OCI-M2 (cell line): ENCODE results near the gene UCK2.

Experiments used
- DNase-seq: peaks from one replicate; lab custom pipeline; 2025; ENCODE audit not compliant: unreplicated experiment; lab: John Stamatoyannopoulos, UW

Gene UCK2

GRCh38 chr1:165928075-165928731, 100.8 kb downstream of the UCK2 start:
- DNase-seq = no peak

GRCh38 chr1:165930961-165931360, 103.5 kb downstream of the UCK2 start:
- no peak for DNase-seq

- DNase-seq = no peak
Observed at GRCh38 chr1:165933446-165934170, 106.2 kb downstream of the UCK2 start.

GRCh38 chr1:165936542-165936941, 109.1 kb downstream of the UCK2 start:
- DNase-seq = no peak

GRCh38 chr1:165937829-165938228, 110.4 kb downstream of the UCK2 start:
- no peak for DNase-seq

GRCh38 chr1:165938844-165939243, 111.4 kb downstream of the UCK2 start:
- DNase-seq = no peak

GRCh38 chr1:165941531-165941930, 114.1 kb downstream of the UCK2 start:
- DNase-seq = no peak

- DNase-seq = no peak
Observed at GRCh38 chr1:165942062-165942461, 114.6 kb downstream of the UCK2 start.

GRCh38 chr1:165942927-165943597, 115.6 kb downstream of the UCK2 start:
- no peak for DNase-seq

GRCh38 chr1:165945911-165946310, 118.5 kb downstream of the UCK2 start:
- no peak for DNase-seq

GRCh38 chr1:165947797-165948455, 120.5 kb downstream of the UCK2 start:
- DNase-seq = no peak

GRCh38 chr1:165949335-165950130, 122.1 kb downstream of the UCK2 start:
- DNase-seq = no peak

GRCh38 chr1:165954940-165955339, 127.5 kb downstream of the UCK2 start:
- DNase-seq = no peak

- DNase-seq = no peak
Observed at GRCh38 chr1:165958306-165958705, 130.9 kb downstream of the UCK2 start.

GRCh38 chr1:165960136-165960535, 132.7 kb downstream of the UCK2 start:
- DNase-seq = no peak

- DNase-seq = no peak
Observed at GRCh38 chr1:165960881-165961280, 133.5 kb downstream of the UCK2 start.
